Stimulated activated CD8-positive, alpha-beta memory T cell treated with anti-CD3 and anti-CD28 coated beads, Interleukin-15, amount 100 ng/mL, for 1 hour (primary cell): ENCODE data around the gene RB1.
"Not testable (repeated sequence)": the region's sequence is repeated elsewhere in the genome, so short reads cannot be mapped to it uniquely, and the experiment has no call there.

Experiments
- DNase-seq: peaks from one replicate; pipeline ENCODE4 v3.0.0-alpha.2; 2020; ENCODE audit warnings: low read depth

Gene RB1

GRCh38 chr13:48349525-48349924 lies 46.0 kb downstream of the RB1 start:
- DNase-seq: no peak

- DNase-seq: no peak
Observed at GRCh38 chr13:48353590-48353989, 50.0 kb downstream of the RB1 start.

- not testable (repeated sequence) for DNase-seq
Observed at GRCh38 chr13:48355524-48355923, 52.0 kb downstream of the RB1 start.

- DNase-seq: no peak
Observed at GRCh38 chr13:48356750-48357149, 53.2 kb downstream of the RB1 start.

- DNase-seq: no peak
Observed at GRCh38 chr13:48369988-48370387, 66.4 kb downstream of the RB1 start.

GRCh38 chr13:48370815-48371214 lies 67.3 kb downstream of the RB1 start:
- no peak for DNase-seq

GRCh38 chr13:48377857-48378256 lies 74.3 kb downstream of the RB1 start:
- no peak for DNase-seq

GRCh38 chr13:48380581-48380980 lies 77.0 kb downstream of the RB1 start:
- no peak for DNase-seq

GRCh38 chr13:48383384-48383783 lies 79.8 kb downstream of the RB1 start:
- DNase-seq: no peak

GRCh38 chr13:48386816-48387215 lies 83.3 kb downstream of the RB1 start:
- DNase-seq: no peak

- DNase-seq: no peak
Observed at GRCh38 chr13:48391257-48391656, 87.7 kb downstream of the RB1 start.

GRCh38 chr13:48393030-48393697 lies 89.6 kb downstream of the RB1 start:
- no peak for DNase-seq

GRCh38 chr13:48393698-48394085 lies 90.1 kb downstream of the RB1 start:
- DNase-seq: no peak

- DNase-seq: no peak
Observed at GRCh38 chr13:48397744-48398143, 94.2 kb downstream of the RB1 start.

GRCh38 chr13:48398450-48399095 lies 95.0 kb downstream of the RB1 start:
- DNase-seq: no peak

- DNase-seq: no peak
Observed at GRCh38 chr13:48400090-48400694, 96.6 kb downstream of the RB1 start.

GRCh38 chr13:48400850-48401291 lies 97.3 kb downstream of the RB1 start:
- DNase-seq: no peak

- DNase-seq: no peak
Observed at GRCh38 chr13:48401480-48401879, 97.9 kb downstream of the RB1 start.

- no peak for DNase-seq
Observed at GRCh38 chr13:48402325-48402932, 98.9 kb downstream of the RB1 start.

- DNase-seq: no peak
Observed at GRCh38 chr13:48403151-48403631, 99.6 kb downstream of the RB1 start.

- no peak for DNase-seq
Observed at GRCh38 chr13:48403913-48404312, 100.4 kb downstream of the RB1 start.

GRCh38 chr13:48404952-48405351 lies 101.4 kb downstream of the RB1 start:
- no peak for DNase-seq

- DNase-seq: no peak
Observed at GRCh38 chr13:48405875-48406274, 102.3 kb downstream of the RB1 start.
